HG02973 (cell line): ENCODE measurements around the gene FRAS1.
"Not testable (repeated sequence)": the region's sequence is repeated elsewhere in the genome, so short reads cannot be mapped to it uniquely, and the experiment has no call there.

ENCODE experiments used
- ATAC-seq: cut with Tn5 transposase; IDR thresholded peaks from one replicate; pipeline ENCODE4 v1.9.1; 2021; ENCODE audit warnings: moderate library complexity; ENCODE audit not compliant: unreplicated experiment

Gene FRAS1

GRCh38 chr4:78057600-78058550 lies 752 bp downstream of the FRAS1 start:
- ATAC-seq, result no peak

- no peak for ATAC-seq
These were observed 1.7 kb downstream of the FRAS1 start for GRCh38 chr4:78058591-78059523.

GRCh38 chr4:78059524-78059889 lies 2.4 kb downstream of the FRAS1 start:
- ATAC-seq, result no peak

- ATAC-seq, result no peak
These were observed 2.8 kb downstream of the FRAS1 start for GRCh38 chr4:78059938-78060337.

GRCh38 chr4:78061939-78062570 lies 4.9 kb downstream of the FRAS1 start:
- ATAC-seq, result no peak

GRCh38 chr4:78065508-78066192 lies 8.5 kb downstream of the FRAS1 start:
- ATAC-seq, result no peak

GRCh38 chr4:78068481-78068880 lies 11.4 kb downstream of the FRAS1 start:
- no peak for ATAC-seq

GRCh38 chr4:78069319-78069718 lies 12.2 kb downstream of the FRAS1 start:
- ATAC-seq, result no peak

GRCh38 chr4:78069859-78070258 lies 12.7 kb downstream of the FRAS1 start:
- ATAC-seq, result no peak

- no peak for ATAC-seq
These were observed 13.7 kb downstream of the FRAS1 start for GRCh38 chr4:78070731-78071282.

- ATAC-seq, result no peak
These were observed 17.6 kb downstream of the FRAS1 start for GRCh38 chr4:78074759-78075158.

- no peak for ATAC-seq
These were observed 18.9 kb downstream of the FRAS1 start for GRCh38 chr4:78075986-78076385.

GRCh38 chr4:78078101-78078500 lies 21.0 kb downstream of the FRAS1 start:
- no peak for ATAC-seq

GRCh38 chr4:78079726-78080430 lies 22.8 kb downstream of the FRAS1 start:
- ATAC-seq, result no peak

GRCh38 chr4:78081541-78081940 lies 24.4 kb downstream of the FRAS1 start:
- no peak for ATAC-seq

GRCh38 chr4:78083035-78083434 lies 25.9 kb downstream of the FRAS1 start:
- no peak for ATAC-seq

- no peak for ATAC-seq
These were observed 34.4 kb downstream of the FRAS1 start for GRCh38 chr4:78091534-78091933.

GRCh38 chr4:78092350-78092749 lies 35.2 kb downstream of the FRAS1 start:
- ATAC-seq, result not testable (repeated sequence)

- no peak for ATAC-seq
These were observed 35.7 kb downstream of the FRAS1 start for GRCh38 chr4:78092850-78093249.

GRCh38 chr4:78095081-78095480 lies 38.0 kb downstream of the FRAS1 start:
- ATAC-seq, result no peak
